Measurements from ENCODE around the gene AGER. TPM values are rescaled to one million over a fixed set of nuclear protein-coding genes. Genes with fewer than 3 reads are reported as not detected.
A peak's percentile ranks its signal among the peaks of the same experiment; 100 is the strongest.

Gene AGER
- total RNA-seq, 2 donors from 2014 or later = 0.94 to 1.4 TPM

DNA sequence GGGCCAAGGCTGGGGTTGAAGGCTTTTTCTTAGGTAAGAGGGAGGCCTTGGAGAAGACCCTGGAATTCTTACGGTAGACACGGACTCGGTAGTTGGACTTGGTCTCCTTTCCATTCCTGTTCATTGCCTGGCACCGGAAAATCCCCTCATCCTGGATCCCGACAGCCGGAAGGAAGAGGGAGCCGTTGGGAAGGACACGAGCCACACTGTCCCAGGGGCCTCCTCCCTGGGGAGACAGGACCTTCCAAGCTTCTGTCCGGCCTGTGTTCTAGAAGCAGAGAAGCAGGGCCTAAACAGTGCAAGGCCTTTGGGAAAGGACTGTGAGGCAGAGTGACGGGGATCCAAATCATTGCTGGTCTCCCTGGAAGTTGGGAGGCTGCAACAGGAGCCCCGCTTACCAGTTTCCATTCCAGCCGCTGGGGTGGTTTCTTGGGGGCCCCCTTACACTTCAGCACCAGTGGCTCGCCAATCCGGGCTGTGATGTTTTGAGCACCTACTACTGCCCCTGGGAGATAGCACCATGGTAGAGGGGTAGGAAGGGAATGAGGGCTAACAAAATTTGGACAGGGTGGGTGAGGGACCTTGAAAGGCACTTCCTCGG is 470 bp downstream of the AGER start:
- DNase-seq (ENCODE audit: low spot score) = no peak
- Histone ChIP-seq H3K36me3 (peaks cover 47% of the 10 kb centered on the region), H3K27me3 (no peaks in the 10 kb centered on the region), H3K27ac (peak overlapping the region; percentile 69 to 90), H3K4me1 (peaks cover 0 to 78% of the 10 kb centered on the region in 2 donors), H3K9me3 (no peaks in the 10 kb centered on the region), H3K4me3 (no peak overlapping the region)
- TF ChIP-seq CTCF (IDR thresholded peaks at IDR 0.05) = no peak

DNA sequence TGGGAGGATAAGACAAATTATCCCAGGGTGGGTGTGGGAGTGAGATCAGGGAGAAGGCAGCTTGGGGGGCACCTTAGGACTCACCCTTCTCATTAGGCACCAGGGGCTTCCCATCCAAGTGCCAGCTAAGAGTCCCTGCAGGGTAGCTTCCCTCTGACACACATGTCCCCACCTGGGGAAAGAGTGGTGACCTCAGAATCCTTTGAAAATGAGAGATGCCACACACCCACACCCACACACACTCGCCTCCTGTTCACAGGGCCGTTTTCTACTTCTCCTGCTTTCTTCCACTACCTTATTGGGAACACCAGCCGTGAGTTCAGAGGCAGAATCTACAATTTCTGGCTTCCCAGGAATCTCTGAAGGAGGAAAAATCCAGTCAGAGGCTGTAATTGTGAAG is 1.0 kb downstream of the AGER start:
- Histone ChIP-seq H3K9me3 (no peaks in the 10 kb centered on the region), H3K27me3 (no peaks in the 10 kb centered on the region), H3K4me1 (peaks cover 0 to 72% of the 10 kb centered on the region in 2 donors), H3K4me3 (no peak overlapping the region), H3K36me3 (peaks cover 47% of the 10 kb centered on the region), H3K27ac (peak overlapping the region; percentile 69 to 90)
- DNase-seq (ENCODE audit: low spot score) = no peak
- no peak for TF ChIP-seq CTCF (IDR thresholded peaks at IDR 0.05)

DNA sequence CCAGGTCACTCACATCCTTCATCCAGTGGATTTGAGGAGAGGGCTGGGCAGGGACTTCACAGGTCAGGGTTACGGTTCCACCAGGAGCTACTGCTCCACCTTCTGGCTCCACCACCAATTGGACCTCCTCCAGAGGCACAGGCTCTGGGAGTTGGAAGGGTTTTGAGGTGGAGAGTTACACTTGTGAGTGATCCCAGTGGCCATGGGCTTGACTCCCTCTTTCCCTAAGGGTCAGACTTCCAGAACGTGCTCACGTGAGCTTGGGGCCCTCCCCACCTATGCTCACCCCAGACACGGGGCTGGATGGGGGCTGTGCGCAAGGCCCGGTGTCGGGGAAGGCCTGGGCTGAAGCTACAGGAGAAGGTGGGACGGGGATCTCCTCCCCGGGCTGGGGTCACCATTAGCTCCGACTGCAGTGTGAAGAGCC is 1.5 kb downstream of the AGER start:
- no peak overlapping the region for H3K4me3 ChIP-seq
- no peak for DNase-seq (ENCODE audit: low spot score)
- peaks cover 0 to 68% of the 10 kb centered on the region in 2 donors for H3K4me1 ChIP-seq

DNA sequence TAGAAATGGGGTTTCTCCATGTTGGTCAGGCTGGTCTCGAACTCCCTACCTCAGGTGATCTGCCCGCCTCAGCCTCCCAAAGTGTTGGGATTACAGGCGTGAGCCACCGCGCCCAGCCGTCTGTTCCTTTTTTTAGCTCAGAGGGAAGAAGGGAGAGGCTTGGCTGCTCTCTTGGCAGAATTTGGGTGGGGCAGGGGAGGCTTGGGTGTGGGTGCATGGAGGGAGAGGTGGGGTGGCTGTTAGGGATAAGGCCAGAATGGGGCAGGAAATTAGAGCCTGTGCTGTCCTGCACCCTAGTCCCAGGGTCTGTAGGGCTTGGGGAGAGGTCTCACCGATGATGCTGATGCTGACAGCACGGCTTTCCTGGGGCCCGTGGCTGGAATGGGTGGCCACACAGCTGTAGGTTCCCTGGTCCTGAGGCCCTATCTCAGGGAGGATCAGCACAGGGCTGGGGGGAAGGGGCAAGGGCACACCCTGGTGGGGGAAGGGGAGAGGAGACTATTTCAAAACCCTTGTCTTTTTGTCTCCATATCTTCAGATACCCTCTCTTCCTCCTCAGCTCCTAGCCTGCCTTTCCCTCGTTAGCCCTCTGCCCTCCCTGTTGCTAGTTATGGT is 2.0 kb downstream of the AGER start:
- no peak for TF ChIP-seq CTCF (IDR thresholded peaks at IDR 0.05)
- Histone ChIP-seq H3K4me1 (peaks cover 0 to 67% of the 10 kb centered on the region in 2 donors), H3K27me3 (no peaks in the 10 kb centered on the region), H3K27ac (peak overlapping the region; percentile 10 to 90), H3K9me3 (no peaks in the 10 kb centered on the region), H3K36me3 (peaks cover 38% of the 10 kb centered on the region), H3K4me3 (no peak overlapping the region)
- no peak for DNase-seq (ENCODE audit: low spot score)

More for the DNA sequence above, 1.5 kb downstream of the AGER start:
- Histone ChIP-seq H3K36me3 (peaks cover 43% of the 10 kb centered on the region), H3K9me3 (no peaks in the 10 kb centered on the region), H3K27me3 (no peaks in the 10 kb centered on the region), H3K27ac (peak overlapping the region; percentile 69 to 90)
- TF ChIP-seq CTCF (IDR thresholded peaks at IDR 0.05) = no peak

DNA sequence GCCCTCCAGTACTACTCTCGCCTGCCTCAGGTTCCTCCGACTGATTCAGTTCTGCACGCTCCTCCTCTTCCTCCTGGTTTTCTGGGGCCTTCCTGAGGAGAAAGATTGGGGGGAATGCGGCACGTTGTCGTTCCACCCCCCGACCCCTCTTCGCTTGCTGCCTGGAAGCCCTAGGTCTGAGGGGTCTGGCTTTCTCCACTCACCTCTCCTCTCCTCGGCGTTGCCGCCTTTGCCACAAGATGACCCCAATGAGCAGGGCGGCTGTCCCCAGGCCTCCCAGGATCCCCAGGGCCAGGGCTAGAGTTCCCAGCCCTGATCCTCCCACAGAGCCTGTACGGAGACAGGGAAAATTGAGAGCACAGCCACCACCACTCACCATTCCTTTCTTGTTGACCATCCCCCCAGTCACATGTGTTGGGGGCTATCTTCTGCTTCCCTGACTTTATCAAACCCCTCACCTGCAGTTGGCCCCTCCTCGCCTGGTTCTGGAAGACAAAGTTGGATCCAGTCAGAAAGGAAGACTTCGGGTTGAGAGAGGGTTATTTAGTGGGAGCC is 2.8 kb downstream of the AGER start:
- H3K4me3 ChIP-seq = no peak overlapping the region
- TF ChIP-seq CTCF (IDR thresholded peaks at IDR 0.05) = no peak
- DNase-seq (ENCODE audit: low spot score) = no peak
- H3K27me3 ChIP-seq = no peaks in the 10 kb centered on the region
- H3K9me3 ChIP-seq = no peaks in the 10 kb centered on the region
- H3K36me3 ChIP-seq = peaks cover 30% of the 10 kb centered on the region
- H3K4me1 ChIP-seq = peaks cover 0 to 67% of the 10 kb centered on the region in 2 donors
- H3K27ac ChIP-seq = no peak overlapping the region
